K562 (cell line): ENCODE measurements around the gene TCP10L. TPM values are rescaled to one million over a fixed set of nuclear protein-coding genes. Genes with fewer than 3 reads are reported as not detected.

Source experiments
- ATAC-seq: fragments of 200-7000 bp; cut with Tn5 transposase; 3 replicates; pipeline ENCODE4 v1.9.1; 2020; ENCODE audit warnings: moderate library complexity
- BruUV-seq: library from RNA; stranded (reverse); fragments of 400-500 nt; replicated peaks from 2 replicates; lab custom pipeline; 2021; lab: Mats Ljungman, UMichigan
- CTCF ChIA-PET: fragments of 300-600 bp; formaldehyde crosslinking; extraction: SDS; loops from one replicate; lab custom pipeline; 2021; ENCODE audit warnings: low intra/inter-chr PET ratio; lab: Yijun Ruan, JAX
- POLR2A ChIA-PET: fragments of 300-600, 350-650 bp; sonication (Branson Sonifier 250); formaldehyde crosslinking; extraction: SDS; loops from one replicate; lab custom pipeline; 2021; ENCODE audit warnings: antibody characterized with exemption, inconsistent platforms; lab: Yijun Ruan, JAX
- DNase-seq, 4 experiments: peaks; one replicate each; pipeline versions ENCODE4 v3.0.0 to v3.0.0-alpha.2; 2011 to 2018; ENCODE audit warnings: low spot score in 3 of 4, mixed read lengths in 3 of 4; ENCODE audit errors: extremely low read depth in 1 of 4
- FAIRE-seq: peaks from 2 replicates; lab custom pipeline; 2011; peaks lifted over from hg19 to GRCh38; lab: Jason Lieb, UNC
- H2AFZ ChIP-seq: 2 replicates; pipeline ENCODE4 v1.6.0; 2011; ENCODE audit warnings: low read depth, low read length, control low read depth, inconsistent platforms
- H3K27ac ChIP-seq: fragments of 200-600 bp; 3 replicates; pipeline ENCODE4 v1.8.0; 2011; ENCODE audit warnings: low read depth, mild to moderate bottlenecking, control low read depth, inconsistent platforms, low read length, moderate library complexity, mixed read lengths; ENCODE audit errors: extremely low read depth
- H3K27me3 ChIP-seq, 2 experiments: fragments of 300-600 bp in 1 of 2; 2 replicates in 1 of 2; 3 replicates in 1 of 2; pipeline versions ENCODE4 v1.6.0 to v1.8.0; 2011; ENCODE audit warnings: inconsistent platforms in 2 of 2, low read length in 2 of 2, mild to moderate bottlenecking in 1 of 2, mixed read lengths in 1 of 2, moderate library complexity in 1 of 2; ENCODE audit not compliant: control insufficient read depth in 2 of 2, insufficient read depth in 2 of 2
- H3K36me3 ChIP-seq: fragments of 300-600 bp; 3 replicates; pipeline ENCODE4 v1.8.0; 2011; ENCODE audit warnings: mild to moderate bottlenecking, low read length, inconsistent platforms; ENCODE audit not compliant: control insufficient read depth, insufficient read depth
- H3K4me1 ChIP-seq, 2 experiments: fragments of 200-600 bp in 1 of 2; replicated peaks in 1 of 2; 2 replicates in 1 of 2; 3 replicates in 1 of 2; pipeline versions ENCODE4 v1.5.1 to v1.8.0; 2011; ENCODE audit warnings: inconsistent platforms in 2 of 2, low read length in 2 of 2, mild to moderate bottlenecking in 1 of 2, mixed read lengths in 1 of 2, moderate library complexity in 1 of 2; ENCODE audit not compliant: control insufficient read depth in 2 of 2, insufficient read depth in 2 of 2
- H3K4me2 ChIP-seq: 2 replicates; pipeline ENCODE4 v1.6.1; 2011; ENCODE audit warnings: low read length, control low read depth, inconsistent platforms, mixed read lengths; ENCODE audit not compliant: insufficient read depth
- H3K4me3 ChIP-seq: fragments of 200-600 bp; sonication (generic), shearing (Covaris generic); 2 replicates; pipeline ENCODE4 v1.5.1; 2016; ENCODE audit warnings: control low read depth, inconsistent platforms
- H3K79me2 ChIP-seq: fragments of 200-600 bp; 3 replicates; pipeline ENCODE4 v1.8.0; 2011; ENCODE audit warnings: low read length, inconsistent platforms; ENCODE audit not compliant: control insufficient read depth, insufficient read depth
- H3K9ac ChIP-seq, 2 experiments: 2 replicates each; pipeline versions ENCODE4 v1.6.0 to v1.6.1; 2011; ENCODE audit warnings: low read depth in 2 of 2, low read length in 2 of 2, control low read depth in 1 of 2, inconsistent platforms in 1 of 2, mild to moderate bottlenecking in 1 of 2, mixed read lengths in 1 of 2; ENCODE audit not compliant: insufficient read depth in 1 of 2
- H3K9me1 ChIP-seq: one replicate; pipeline ENCODE4 v1.6.0; 2011; ENCODE audit warnings: inconsistent platforms, mild to moderate bottlenecking, low read length, moderate library complexity; ENCODE audit not compliant: control insufficient read depth, insufficient read depth
- H3K9me3 ChIP-seq: replicated peaks from 2 replicates; pipeline ENCODE4 v1.5.1; 2011; ENCODE audit warnings: low read depth, low read length, inconsistent platforms; ENCODE audit not compliant: control insufficient read depth, insufficient read depth
- H4K20me1 ChIP-seq: replicated peaks from 2 replicates; pipeline ENCODE4 v1.6.1; 2011; ENCODE audit warnings: low read length, inconsistent platforms, mixed read lengths; ENCODE audit not compliant: control insufficient read depth, insufficient read depth
- HLTF ChIP-seq: fragments of 450-650 bp; IDR thresholded peaks from 2 replicates; pipeline ENCODE4 v1.6.1; 2016
- KDM1A ChIP-seq, 2 experiments: fragments of 450-650 bp; IDR thresholded peaks; 2 replicates each; pipeline ENCODE4 v1.6.1; 2016; ENCODE audit warnings: mild to moderate bottlenecking in 2 of 2
- MTA3 ChIP-seq: fragments of 450-650 bp; formaldehyde crosslinking; IDR thresholded peaks from 2 replicates; pipeline ENCODE4 v1.6.1; 2017; ENCODE audit warnings: mild to moderate bottlenecking, borderline replicate concordance
- NFE2L1 ChIP-seq: fragments of 450-650 bp; IDR thresholded peaks from 2 replicates; pipeline ENCODE4 v1.6.1; 2016; ENCODE audit warnings: missing genetic modification characterization, low read depth, mild to moderate bottlenecking, missing compliant biosample characterization, moderate library complexity, borderline replicate concordance
- NONO ChIP-seq, 2 experiments: fragments of 200-400 bp in 1 of 2; fragments of 450-650 bp in 1 of 2; formaldehyde crosslinking in 1 of 2; IDR thresholded peaks; 2 replicates each; pipeline ENCODE4 v1.6.1; 2017; ENCODE audit warnings: low read depth in 2 of 2, mild to moderate bottlenecking in 2 of 2, moderate library complexity in 2 of 2, low read length in 1 of 2
- PTBP1 ChIP-seq: fragments of 200-400 bp; formaldehyde crosslinking; IDR thresholded peaks from 2 replicates; pipeline ENCODE4 v1.6.1; 2017; ENCODE audit warnings: low read depth, low read length
- SMAD4 ChIP-seq: fragments of 250-450 bp; sonication (Bioruptor Pico); conservative IDR thresholded peaks from 2 replicates; pipeline ENCODE4 v1.8.0; 2021; ENCODE audit warnings: inconsistent platforms, mild to moderate bottlenecking, moderate library complexity
- TAF1 ChIP-seq: IDR thresholded peaks from 2 replicates; pipeline ENCODE4 v1.6.1; 2011; ENCODE audit warnings: mild to moderate bottlenecking, low read length, moderate library complexity; ENCODE audit not compliant: insufficient read depth, control insufficient read depth, severe bottlenecking; ENCODE audit errors: extremely low read depth
- TARDBP ChIP-seq: fragments of 450-650 bp; IDR thresholded peaks from 2 replicates; pipeline ENCODE4 v1.6.1; 2016
- TEAD1 ChIP-seq, 2 experiments: fragments of 450-650 bp in 1 of 2; sonication (generic) in 1 of 2; formaldehyde crosslinking; IDR thresholded peaks; 2 replicates each; pipeline versions ENCODE4 v1.4.0 to v1.8.0; 2020 to 2022; ENCODE audit warnings: mild to moderate bottlenecking in 2 of 2, missing genetic modification reagents in 1 of 2
- ZNF12 ChIP-seq: sonication (generic); formaldehyde crosslinking; IDR thresholded peaks from 2 replicates; pipeline ENCODE4 v1.4.0; 2020; ENCODE audit warnings: mild to moderate bottlenecking, missing genetic modification reagents
- ZNF133 ChIP-seq: fragments of 250-450 bp; sonication (Bioruptor Pico); IDR thresholded peaks from 2 replicates; pipeline ENCODE4 v1.4.0; 2020; ENCODE audit warnings: mild to moderate bottlenecking
- whole genome bisulfite sequencing: fragments of 100-300 bp; shearing (Covaris generic); methylation state at CpG from one replicate; pipeline ENCODE4 v1.1.6; 2016; ENCODE audit warnings: low coverage, mixed read lengths; ENCODE audit not compliant: insufficient coverage; ENCODE audit errors: missing lambda C conversion rate; 5-methylcytosine and 5-hydroxymethylcytosine counted together
- in situ Hi-C: fragments of 300-500 bp; cut with MboI; formaldehyde crosslinking; loops from 4 replicates; pipeline ENCODE4 v1.15.0; 2018; ENCODE audit warnings: inconsistent platforms, mixed read lengths
- intact Hi-C: fragments of 100-400 bp; cut with micrococcal nuclease; formaldehyde crosslinking; loops from 2 replicates; pipeline ENCODE4 v1.14.2; 2022
- polyA plus RNA-seq, 8 experiments: library from polyadenylated mRNA; depleted of rRNA in 4 of 8; stranded (reverse) in 5 of 8; unstranded in 3 of 8; fragments of >200 nt; fragmentation: Nextera tagmentation in 2 of 8; fragmentation: Illumina TruSeq in 1 of 8; extraction: Ambion mirVana in 2 of 8; extraction: Trizol in 1 of 8; gene quantifications; 2 replicates each; pipeline versions ENCODE4 v1.2.1 to v1.2.3, GENCODE V29; 2011 to 2014; ENCODE audit warnings: inconsistent platforms in 1 of 8, missing spikeins in 1 of 8
- total RNA-seq, 7 experiments: library from RNA; depleted of rRNA in 6 of 7; stranded (reverse); fragments of >200 nt in 6 of 7; fragmentation: Illumina TruSeq in 2 of 7; extraction: Trizol in 2 of 7; gene quantifications; 2 replicates each; pipeline versions ENCODE4 v1.2.1 to v1.2.3, GENCODE V29; 2011 to 2021; ENCODE audit warnings: low replicate concordance in 1 of 7
- TF ChIP-seq, protein P1 (sequence below): sonication (generic); formaldehyde crosslinking; IDR thresholded peaks from 2 replicates; pipeline ENCODE4 v1.8.0; 2022; ENCODE audit warnings: mild to moderate bottlenecking, low read depth, missing genetic modification reagents
- TF ChIP-seq, protein P2 (sequence below), 2 experiments: fragments of 200-800 bp in 1 of 2; sonication (Bioruptor generic) in 1 of 2; sonication (generic) in 1 of 2; formaldehyde crosslinking in 1 of 2; IDR thresholded peaks in 1 of 2; conservative IDR thresholded peaks in 1 of 2; 2 replicates each; pipeline versions ENCODE4 v1.5.0 to v1.6.1; 2016 to 2020; ENCODE audit warnings: missing compliant biosample characterization in 1 of 2, missing genetic modification characterization in 1 of 2, missing genetic modification reagents in 1 of 2

Gene TCP10L
- total and polyA plus RNA-seq, 9 of the 15 experiments (the other 6 are each of a cell fraction or from before 2014, with no cell fraction given), result 0.34 to 0.91 (median 0.56) TPM; not detected in 2

DNA sequence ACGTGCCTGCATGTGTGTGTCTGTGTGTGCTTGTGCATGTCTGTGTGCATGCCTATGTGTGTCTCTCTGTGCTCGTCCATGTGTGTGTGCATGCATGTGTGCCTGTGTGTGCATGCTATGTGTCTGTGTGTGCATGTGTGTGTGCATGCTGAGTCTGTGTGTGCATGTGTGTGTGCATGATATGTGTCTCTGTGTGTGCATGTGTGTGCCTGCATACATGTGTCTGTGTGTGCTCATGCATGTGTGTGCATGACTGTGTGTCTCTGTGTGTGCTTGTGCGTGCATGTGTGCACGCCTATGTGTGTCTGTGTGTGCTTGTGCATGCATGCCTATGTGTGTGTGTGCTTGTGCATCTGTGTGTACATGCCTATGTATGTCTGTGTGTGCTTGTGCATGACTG lies 52.3 kb downstream of the TCP10L start:
- H3K9me3 ChIP-seq, result no peaks in the 10 kb centered on the region; the same call in 1 of the 2 replicates
- in situ Hi-C loops, result no loop called here
- no TSS peak for BruUV-seq
- CTCF ChIA-PET, result no interaction called here
- 12% methylated on average over 4 of the region's 4 CpGs for WGBS
- intact Hi-C loops, result no loop called here
- H3K4me2 ChIP-seq, result no peak overlapping the region; the same call in 1 of the 2 replicates
- peaks cover 0 to 16% of the 10 kb centered on the region in 2 experiments; a peak in 3 of 5 replicates for H3K27me3 ChIP-seq
- TF ChIP-seq KDM1A (IDR thresholded peaks at IDR 0.05), result peak in 1 of 2 experiments; percentile 79; a peak in 1 of 4 replicates
- TF ChIP-seq ZNF133 (CRISPR knock-in tag), result no peak
- TF ChIP-seq ZNF12 (CRISPR knock-in tag), result no peak
- no peak for TF ChIP-seq TAF1
- TF ChIP-seq NFE2L1 (tag), result no peak
- no peak overlapping the region for H3K9ac ChIP-seq
- H2AFZ ChIP-seq, result no peak overlapping the region
- no peak overlapping the region for H3K4me3 ChIP-seq
- no peaks in the 10 kb centered on the region for H4K20me1 ChIP-seq
- H3K36me3 ChIP-seq, result no peaks in the 10 kb centered on the region
- H3K4me1 ChIP-seq, result no peaks in the 10 kb centered on the region; a peak in 2 of 5 replicates
- no peaks in the 10 kb centered on the region for H3K79me2 ChIP-seq
- FAIRE-seq, result no peak
- no peak for ATAC-seq
- H3K9me1 ChIP-seq, result no peaks in the 10 kb centered on the region
- H3K27ac ChIP-seq, result no peak overlapping the region; the same call in 2 of the 3 replicates
- DNase-seq, result no peak
- POLR2A ChIA-PET, result no interaction called here

DNA sequence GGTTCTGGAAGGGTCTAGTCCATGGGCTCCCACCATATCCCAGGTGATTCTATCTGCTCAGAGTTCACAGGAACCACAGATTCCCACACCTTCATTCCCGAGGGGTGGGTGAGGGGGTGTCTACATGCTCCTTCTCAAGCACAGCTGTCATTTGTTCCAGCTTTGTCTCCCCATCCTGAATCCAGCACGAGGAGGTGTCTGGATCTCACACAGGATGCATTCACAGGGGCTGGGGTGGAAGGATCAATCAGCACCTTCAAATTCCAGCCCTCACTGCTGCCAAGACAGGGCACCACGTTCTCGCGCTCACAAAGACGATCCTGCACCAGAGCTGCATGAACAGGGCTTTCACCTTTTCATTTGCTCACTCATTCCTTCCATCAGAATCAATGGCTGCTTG lies 52.7 kb downstream of the TCP10L start:
- ATAC-seq (no peak), FAIRE-seq (no peak)
- intact Hi-C loops, result no loop called here
- TF ChIP-seq TEAD1 (CRISPR knock-in tag; IDR thresholded peaks at IDR 0.05), result no peak
- TF ChIP-seq PTBP1, result no peak
- no peak for TF ChIP-seq MTA3
- no peak for TF ChIP-seq NONO (IDR thresholded peaks at IDR 0.05; ENCODE audit: low read depth in 2 of 2, low read length in 1 of 2)
- TF ChIP-seq, protein P1, sequence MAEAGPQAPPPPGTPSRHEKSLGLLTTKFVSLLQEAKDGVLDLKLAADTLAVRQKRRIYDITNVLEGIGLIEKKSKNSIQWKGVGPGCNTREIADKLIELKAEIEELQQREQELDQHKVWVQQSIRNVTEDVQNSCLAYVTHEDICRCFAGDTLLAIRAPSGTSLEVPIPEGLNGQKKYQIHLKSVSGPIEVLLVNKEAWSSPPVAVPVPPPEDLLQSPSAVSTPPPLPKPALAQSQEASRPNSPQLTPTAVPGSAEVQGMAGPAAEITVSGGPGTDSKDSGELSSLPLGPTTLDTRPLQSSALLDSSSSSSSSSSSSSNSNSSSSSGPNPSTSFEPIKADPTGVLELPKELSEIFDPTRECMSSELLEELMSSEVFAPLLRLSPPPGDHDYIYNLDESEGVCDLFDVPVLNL (CRISPR knock-in tag), result no peak
- no peak for TF ChIP-seq TARDBP
- TF ChIP-seq HLTF, result no peak
- TF ChIP-seq, protein P2, sequence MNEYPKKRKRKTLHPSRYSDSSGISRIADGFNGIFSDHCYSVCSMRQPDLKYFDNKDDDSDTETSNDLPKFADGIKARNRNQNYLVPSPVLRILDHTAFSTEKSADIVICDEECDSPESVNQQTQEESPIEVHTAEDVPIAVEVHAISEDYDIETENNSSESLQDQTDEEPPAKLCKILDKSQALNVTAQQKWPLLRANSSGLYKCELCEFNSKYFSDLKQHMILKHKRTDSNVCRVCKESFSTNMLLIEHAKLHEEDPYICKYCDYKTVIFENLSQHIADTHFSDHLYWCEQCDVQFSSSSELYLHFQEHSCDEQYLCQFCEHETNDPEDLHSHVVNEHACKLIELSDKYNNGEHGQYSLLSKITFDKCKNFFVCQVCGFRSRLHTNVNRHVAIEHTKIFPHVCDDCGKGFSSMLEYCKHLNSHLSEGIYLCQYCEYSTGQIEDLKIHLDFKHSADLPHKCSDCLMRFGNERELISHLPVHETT (CRISPR knock-in tag; conservative IDR thresholded peaks at IDR 0.05 in 1 of 2, IDR thresholded peaks at IDR 0.05 in 1 of 2), result no peak
- TF ChIP-seq SMAD4 (CRISPR knock-in tag), result no peak

More for the DNA sequence above, 52.7 kb downstream of the TCP10L start:
- no peak overlapping the region for H3K9ac ChIP-seq
- peaks cover 0 to 16% of the 10 kb centered on the region in 2 experiments; a peak in 3 of 5 replicates for H3K27me3 ChIP-seq
- H3K4me1 ChIP-seq, result no peaks in the 10 kb centered on the region; a peak in 2 of 5 replicates
- H3K9me3 ChIP-seq, result no peaks in the 10 kb centered on the region; the same call in 1 of the 2 replicates
- H3K79me2 ChIP-seq, result no peaks in the 10 kb centered on the region
- H3K27ac ChIP-seq, result no peak overlapping the region
- no TSS peak for BruUV-seq
- H4K20me1 ChIP-seq, result no peaks in the 10 kb centered on the region
- H3K4me3 ChIP-seq, result no peak overlapping the region
- no peak overlapping the region for H2AFZ ChIP-seq
- in situ Hi-C loops, result no loop called here
- ChIA-PET CTCF (no interaction called here), POLR2A (no interaction called here)
- H3K4me2 ChIP-seq, result no peak overlapping the region
- no peak for DNase-seq
- no peaks in the 10 kb centered on the region for H3K36me3 ChIP-seq
- whole genome bisulfite sequencing, result 9% methylated on average over 6 of the region's 6 CpGs
- H3K9me1 ChIP-seq, result no peaks in the 10 kb centered on the region
